IPS-18c (cell line): ENCODE measurements around the gene ASB15.
"Not testable (repeated sequence)": the region's sequence is repeated elsewhere in the genome, so short reads cannot be mapped to it uniquely, and the experiment has no call there.

ENCODE experiments used
- H3K4me3 ChIP-seq: 2 replicates; pipeline ENCODE4 v1.7.0; 2013; ENCODE audit warnings: low read depth, mild to moderate bottlenecking, low read length, moderate library complexity; ENCODE audit not compliant: insufficient read depth
- H3K9me3 ChIP-seq: one replicate; pipeline ENCODE4 v1.6.1; 2013; ENCODE audit warnings: mild to moderate bottlenecking, low read length, moderate library complexity; ENCODE audit not compliant: control insufficient read depth, insufficient read depth

ASB15 gene

DNA sequence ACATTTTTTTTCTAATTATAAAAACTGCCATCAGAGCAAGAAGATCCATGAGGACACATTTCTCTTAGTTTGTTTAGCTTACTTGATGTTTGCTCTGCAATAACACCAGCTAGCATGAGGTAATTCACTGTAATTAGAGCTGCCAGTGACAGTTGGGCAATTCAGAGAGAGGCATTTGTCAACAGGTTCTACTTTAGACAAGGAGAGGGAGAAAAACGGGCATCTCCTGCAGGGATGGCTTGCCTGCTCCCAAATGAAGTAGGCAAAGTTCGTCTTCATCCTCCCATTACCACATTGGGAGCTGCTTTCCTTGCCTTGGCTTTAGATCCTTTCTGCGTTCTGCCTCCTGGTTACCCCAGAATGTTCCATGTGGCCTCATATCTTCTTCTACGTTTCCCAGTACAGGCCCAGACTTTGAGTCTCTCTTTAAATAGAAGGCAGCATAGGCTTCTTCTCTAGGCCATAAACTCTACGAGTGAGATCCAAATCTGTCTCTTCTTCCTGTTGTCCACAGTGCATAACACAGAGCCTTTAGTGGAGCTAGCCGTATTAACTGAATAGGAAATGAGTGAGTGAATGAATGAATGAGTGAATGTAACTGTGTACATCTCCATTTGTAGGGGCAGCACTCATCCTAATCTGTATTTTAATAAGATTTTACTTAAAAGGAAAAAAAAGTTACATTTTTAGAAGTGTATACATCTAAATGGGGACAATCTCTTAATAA lies 21.2 kb downstream of the ASB15 start:
- Histone ChIP-seq H3K4me3 (no peak overlapping the region), H3K9me3 (no peaks in the 10 kb centered on the region)

DNA sequence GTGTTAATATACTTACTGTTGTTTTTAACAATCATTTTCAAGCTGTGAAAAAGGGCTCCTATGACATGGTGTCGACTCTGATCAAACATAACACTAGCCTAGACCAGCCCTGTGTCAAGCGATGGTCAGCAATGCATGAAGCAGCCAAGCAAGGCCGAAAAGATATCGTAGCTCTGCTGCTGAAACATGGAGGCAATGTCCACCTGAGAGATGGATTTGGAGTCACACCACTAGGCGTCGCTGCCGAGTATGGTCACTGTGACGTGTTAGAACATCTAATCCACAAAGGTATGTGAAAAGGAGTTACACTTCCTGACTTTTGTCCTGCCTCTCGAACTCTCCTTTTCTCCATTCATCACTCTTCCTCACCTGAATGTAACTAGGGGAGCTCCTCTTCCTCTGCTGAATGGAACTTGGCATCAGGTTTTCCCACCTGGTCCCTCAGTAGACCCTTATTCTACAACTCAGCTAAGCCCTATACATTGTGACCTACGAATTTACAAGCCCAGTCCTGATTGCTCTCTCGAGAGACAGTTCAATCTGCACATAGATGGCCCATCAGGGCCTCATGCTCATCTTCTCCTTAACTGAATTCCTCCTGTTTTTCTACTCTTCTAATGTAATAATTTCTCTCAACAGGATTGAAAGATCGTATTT lies 23.0 kb downstream of the ASB15 start:
- Histone ChIP-seq H3K9me3 (no peaks in the 10 kb centered on the region), H3K4me3 (no peak overlapping the region)

DNA sequence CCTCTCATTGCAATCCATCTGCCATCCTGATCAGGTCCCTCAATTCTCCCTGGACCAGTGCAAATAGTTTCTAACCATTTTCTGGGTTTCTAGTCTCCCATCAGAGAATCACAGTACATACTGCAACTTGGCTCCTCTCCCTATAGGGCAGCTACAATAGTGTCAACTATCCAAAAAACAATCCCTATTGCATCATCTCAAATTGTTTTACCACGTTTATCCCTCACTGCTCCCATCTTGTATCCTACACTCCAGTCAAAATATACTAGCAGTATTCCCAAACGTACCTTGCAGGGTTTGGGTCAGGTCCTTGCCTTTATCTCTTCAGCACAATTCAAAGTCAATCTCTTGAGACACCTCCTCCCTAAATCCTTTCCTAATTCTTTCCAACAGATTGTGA lies 23.6 kb downstream of the ASB15 start:
- no peak overlapping the region for H3K4me3 ChIP-seq
- H3K9me3 ChIP-seq: no peaks in the 10 kb centered on the region

DNA sequence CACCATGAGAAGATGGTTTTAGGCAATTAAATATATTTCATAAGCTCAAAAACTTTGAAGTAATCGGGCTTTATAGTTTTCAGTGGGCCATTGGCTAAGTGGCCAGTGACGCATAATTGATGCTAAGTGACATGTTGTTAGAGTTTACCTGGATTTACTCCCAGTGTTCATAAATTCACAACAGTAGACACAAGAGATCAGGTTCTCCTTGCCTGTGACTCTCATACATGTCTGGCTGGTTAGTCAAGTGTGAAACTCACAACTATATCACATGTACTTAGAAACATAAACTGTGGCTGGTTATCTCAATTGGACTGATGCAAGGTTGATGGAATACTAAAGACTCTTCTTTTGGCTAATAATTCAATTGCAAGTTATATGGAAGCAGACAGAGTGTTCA lies 26.2 kb downstream of the ASB15 start:
- no peaks in the 10 kb centered on the region for H3K9me3 ChIP-seq
- H3K4me3 ChIP-seq: no peak overlapping the region

DNA sequence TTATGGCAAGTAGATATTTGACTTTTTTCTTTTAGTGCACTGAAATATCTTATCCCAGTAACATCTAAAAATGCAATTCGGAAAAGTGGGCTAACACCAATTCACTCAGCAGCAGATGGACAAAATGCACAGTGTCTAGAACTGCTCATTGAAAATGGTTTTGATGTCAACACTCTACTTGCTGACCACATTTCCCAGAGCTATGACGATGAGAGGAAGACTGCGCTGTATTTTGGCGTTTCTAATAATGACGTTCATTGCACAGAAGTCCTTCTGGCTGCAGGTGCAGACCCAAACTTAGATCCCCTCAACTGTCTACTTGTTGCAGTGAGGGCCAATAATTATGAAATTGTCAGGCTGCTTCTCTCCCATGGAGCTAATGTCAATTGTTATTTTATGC lies 27.2 kb downstream of the ASB15 start:
- Histone ChIP-seq H3K9me3 (no peaks in the 10 kb centered on the region), H3K4me3 (no peak overlapping the region)

DNA sequence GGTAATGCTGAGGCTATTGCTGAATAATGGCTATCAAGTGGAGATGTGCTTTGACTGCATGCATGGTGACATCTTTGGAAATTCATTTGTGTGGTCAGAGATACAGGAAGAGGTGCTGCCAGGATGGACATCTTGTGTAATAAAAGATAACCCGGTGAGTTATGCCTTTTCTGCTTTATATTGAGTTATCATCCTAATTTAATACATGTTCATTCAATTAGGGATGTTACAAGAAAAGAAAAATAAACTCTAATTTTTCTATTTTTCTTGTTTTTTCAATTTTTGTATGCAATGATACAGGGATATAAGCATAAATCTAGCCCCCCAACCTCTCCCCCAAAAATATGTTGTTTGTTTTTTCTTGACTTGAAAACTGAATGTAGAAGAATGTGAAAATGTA lies 27.7 kb downstream of the ASB15 start:
- Histone ChIP-seq H3K4me3 (no peak overlapping the region), H3K9me3 (no peaks in the 10 kb centered on the region)

DNA sequence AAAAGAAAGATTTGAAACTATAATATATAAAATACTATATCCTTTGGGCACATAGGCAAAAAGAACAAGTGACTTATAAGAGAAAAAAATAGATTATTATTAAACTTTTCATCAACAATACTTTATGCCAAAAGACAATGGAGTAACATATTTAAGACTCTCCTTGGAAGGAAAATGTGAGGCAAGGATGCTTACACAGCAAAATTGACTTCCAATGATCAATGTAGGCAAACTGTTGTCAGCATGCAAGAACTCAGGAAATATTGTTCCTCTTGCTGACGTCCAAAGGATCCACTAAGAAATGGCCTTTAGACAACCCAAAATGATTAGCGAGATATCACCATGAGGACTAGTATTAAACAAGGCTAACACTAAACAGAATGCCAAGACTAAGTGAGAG lies 31.2 kb downstream of the ASB15 start:
- H3K4me3 ChIP-seq: no peak overlapping the region
- no peaks in the 10 kb centered on the region for H3K9me3 ChIP-seq

DNA sequence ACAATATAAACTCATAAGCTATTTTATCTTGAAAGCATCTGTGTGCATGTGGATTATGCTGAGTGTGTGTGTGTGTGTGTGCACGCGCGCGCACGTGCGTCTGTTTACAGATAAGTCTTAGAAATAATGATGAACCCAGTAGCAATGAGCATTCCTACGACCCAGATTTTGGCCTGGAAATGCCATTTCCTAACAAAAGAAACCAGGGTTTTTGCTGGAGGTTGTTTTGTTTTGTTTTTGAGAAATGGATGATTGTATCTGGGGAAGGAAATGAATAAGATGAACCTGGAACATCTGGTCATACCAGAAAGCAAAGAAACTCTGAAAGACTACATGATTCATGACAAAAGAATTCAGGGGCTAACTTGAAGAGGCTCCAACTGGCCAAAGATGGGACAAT lies 31.9 kb downstream of the ASB15 start:
- H3K4me3 ChIP-seq: no peak overlapping the region

DNA sequence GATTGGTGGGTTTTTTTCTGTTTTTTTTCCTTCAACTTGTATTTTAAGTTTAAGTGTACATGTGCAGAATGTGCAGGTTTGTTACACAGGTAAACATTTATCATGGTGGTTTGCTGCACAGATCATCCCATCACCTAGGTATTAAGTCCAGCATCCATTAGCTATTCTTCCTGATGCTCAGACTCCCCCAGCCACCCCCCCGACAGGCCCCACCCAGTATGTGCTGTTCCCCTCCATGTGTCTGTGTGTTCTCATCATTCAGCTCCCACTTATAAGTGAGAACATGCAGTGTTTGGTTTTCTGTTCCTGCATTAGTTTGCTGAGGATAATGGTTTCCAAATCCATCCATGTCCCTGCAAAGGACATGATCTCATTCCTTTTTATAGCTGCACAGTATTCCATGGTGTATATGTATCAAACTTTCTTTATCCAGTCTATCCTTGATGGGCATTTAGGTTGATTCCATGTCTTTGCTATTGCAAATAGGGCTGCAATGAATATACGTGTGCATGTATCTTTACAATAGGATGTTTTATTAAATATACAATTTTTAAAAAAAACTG lies 32.5 kb downstream of the ASB15 start:
- not testable (repeated sequence) for H3K4me3 ChIP-seq, H3K9me3 ChIP-seq

More for the DNA sequence above, 31.9 kb downstream of the ASB15 start:
- no peaks in the 10 kb centered on the region for H3K9me3 ChIP-seq

DNA sequence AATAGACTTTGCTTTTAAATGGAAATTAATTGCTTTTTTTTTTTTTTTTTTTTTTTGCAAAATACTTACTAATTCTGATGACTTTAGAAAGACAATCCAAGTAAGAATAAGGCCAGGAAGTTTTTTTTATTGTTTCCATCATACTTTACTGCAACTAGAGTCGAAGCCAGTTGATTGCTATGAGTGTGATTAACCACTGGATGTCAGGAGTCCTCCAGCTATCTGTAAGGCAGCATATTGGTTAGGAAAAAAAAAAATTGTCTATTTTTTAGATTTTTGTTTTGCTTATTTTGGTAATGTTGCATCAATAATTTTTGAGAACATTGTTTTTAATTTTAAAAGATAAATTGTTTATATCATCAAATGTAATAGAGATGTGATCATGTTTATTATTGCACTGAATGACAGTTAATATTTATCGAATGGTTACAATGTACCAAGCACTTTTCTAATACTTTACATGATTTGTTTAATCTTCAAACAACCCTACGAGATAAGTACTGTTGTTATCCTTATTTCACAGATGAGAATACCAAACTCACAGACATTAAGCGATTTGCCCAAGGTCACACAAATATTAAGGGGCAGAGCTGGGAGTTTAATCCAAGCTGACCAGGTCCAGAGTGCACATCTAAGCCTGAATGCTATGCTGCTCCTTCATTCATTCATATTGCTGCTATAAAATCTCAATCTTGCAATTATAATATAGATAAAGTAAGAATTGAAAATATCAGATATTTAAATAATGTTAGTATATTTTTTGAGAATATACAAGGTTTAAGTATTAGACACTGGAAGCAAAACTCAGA lies 34.1 kb downstream of the ASB15 start:
- Histone ChIP-seq H3K9me3 (no peaks in the 10 kb centered on the region), H3K4me3 (no peak overlapping the region)

DNA sequence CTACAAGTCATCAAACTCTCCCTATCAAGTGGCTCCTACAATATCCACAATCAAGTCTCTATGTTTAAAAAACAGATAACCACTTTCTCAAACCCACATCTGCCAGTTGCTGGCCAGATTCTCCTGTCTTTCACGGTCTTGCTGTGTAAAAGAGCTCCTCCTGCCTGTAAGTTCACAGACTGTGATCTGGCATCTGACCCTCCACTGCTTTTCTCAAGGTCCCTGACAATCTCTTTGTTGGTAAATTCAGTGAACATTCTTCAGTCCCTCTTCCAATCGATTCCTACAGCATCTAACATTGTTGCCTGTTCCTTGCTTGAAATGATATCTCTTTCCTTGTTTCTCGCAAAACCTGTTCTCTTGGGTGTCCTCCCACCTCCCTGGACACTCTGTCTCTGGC lies 35.6 kb downstream of the ASB15 start:
- Histone ChIP-seq H3K4me3 (no peak overlapping the region), H3K9me3 (no peaks in the 10 kb centered on the region)

DNA sequence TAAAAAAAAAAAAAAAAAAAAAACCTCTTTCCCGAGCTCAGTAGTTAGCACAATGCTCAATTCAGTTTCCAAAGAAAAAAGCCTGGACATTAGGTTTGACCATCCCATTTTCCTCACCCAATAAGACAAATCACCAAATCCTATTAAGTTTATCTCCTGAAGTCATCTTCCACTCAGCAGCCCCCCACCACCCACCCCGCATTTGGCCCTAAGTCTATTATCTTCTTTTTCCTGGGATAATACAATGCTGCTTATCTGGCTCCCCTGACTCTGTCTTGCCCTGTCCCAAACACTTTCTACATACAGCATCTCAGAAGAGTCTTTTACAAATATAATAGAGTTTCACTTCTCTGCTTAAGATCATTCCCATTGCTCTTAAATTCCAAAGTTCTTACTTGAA lies 36.3 kb downstream of the ASB15 start:
- Histone ChIP-seq H3K9me3 (no peaks in the 10 kb centered on the region), H3K4me3 (no peak overlapping the region)

DNA sequence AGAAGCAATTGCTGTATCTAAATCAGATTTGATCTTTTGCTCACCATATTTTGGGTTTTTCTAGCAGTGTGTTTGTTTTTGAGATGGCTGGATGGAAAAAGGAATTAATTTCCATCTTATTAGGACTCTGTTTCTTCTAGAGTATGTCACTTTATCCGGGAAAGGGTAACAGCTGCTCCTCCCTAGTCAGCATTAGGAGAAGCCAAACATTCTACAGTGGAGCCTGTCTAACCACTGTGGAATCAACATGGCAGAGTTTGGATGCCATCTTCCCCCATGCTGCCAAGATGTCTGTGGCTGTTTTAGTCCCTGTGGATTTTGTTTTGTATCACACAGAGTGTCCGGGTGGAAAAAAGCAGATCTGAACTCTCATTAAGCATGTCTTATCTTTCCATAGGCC lies 38.0 kb downstream of the ASB15 start:
- H3K9me3 ChIP-seq: no peaks in the 10 kb centered on the region
- H3K4me3 ChIP-seq: no peak overlapping the region

DNA sequence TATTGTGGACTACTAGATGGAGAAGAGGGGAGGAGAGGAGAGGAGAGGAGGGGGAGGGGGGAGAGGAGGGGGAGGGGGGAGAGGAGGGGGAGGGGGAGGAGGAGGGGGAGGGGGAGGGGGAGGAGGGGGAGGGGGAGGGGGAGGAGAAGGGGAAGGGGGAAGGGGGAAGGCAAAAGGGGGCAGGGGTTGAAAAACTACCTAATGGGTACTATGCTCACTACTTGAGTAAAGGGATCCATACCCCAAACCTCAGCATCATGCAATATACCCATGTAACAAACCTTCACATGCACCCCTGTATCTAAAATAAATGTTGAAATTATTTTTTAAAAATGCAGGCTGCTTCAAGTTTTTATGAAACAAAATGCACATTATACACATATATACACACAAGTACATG lies 39.0 kb downstream of the ASB15 start:
- H3K9me3 ChIP-seq: no peaks in the 10 kb centered on the region

DNA sequence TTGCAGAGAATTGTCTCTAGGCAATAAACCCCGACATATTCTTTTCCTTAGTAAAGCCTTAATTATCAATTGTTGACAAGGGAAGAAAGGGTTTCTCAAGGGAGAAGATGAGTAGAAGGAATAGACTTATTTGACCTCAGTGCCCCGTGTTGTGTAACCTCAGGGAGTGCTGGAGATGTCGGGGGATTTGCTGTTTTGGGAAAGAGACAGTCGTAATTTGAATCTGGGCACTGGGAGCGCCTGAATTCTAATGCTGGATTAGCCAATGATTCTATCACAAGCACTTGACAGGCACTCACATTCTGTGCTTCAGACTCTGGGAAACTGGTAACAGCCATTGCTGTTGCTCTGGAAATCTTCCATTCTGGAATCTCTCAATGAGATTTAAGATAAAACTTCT lies 40.3 kb downstream of the ASB15 start:
- H3K9me3 ChIP-seq: no peaks in the 10 kb centered on the region
- no peak overlapping the region for H3K4me3 ChIP-seq

More for the DNA sequence above, 39.0 kb downstream of the ASB15 start:
- no peak overlapping the region for H3K4me3 ChIP-seq

DNA sequence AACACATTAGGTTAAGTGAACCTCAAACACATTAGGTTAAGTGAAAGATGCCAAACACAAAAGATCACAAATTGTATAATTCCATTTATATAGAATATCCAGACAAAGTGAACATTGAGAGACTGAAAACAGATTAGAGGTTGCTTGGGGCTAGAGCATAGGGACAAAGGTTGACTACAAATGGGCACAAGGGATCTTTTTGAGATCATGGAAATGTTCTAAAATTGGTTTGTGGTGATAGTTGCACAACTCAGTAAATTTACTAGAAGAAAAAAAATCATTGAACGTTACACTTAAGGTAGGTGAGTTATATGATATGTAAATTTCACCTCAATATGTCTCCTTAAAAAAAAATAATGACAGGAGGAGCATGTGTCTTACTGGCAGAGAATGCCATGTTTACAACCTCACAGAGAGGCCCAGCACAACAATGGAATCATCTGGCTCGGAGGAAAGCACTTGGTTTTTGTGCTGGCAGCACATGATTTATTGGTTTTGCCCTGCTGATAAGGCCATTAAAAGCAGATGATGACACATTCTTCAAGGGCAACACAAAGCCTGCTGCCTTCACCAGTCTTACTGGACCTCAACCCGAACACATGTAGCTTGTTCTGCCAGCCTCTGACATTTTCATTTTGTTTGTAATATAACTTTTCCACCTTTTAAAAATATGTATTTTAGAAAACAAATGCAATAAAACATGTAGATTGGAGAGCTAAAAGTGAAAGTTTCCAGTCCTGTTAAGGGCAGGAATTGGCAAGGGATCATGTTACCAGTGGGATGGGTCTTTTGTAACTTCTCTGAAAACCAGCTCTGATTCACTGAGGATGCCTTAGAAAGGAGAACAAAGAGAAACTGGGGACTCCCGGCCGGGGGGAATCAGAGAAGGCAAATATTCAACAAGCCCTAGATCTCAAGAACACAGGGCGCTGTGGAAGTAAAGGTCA lies 42.1 kb downstream of the ASB15 start:
- H3K4me3 ChIP-seq: no peak overlapping the region
- H3K9me3 ChIP-seq: no peaks in the 10 kb centered on the region

DNA sequence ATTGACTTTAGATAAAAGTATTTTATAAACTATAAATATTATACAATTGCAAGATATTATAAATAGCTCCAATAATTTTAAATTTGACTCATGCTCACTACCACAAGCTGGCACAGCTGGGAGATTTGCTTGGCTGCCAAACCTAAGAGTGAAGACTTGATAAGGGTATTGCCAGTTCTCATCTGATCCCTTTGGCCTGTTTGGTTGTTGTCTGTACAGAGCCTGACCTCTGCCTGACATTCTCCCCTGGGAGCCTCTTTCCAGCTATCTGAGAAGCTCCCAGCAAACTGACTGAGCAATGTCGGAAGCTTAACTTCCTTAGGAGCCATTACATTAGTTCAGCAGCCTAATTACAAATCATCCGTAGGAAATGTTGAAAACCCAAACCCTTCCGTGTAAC lies 43.9 kb downstream of the ASB15 start:
- Histone ChIP-seq H3K4me3 (no peak overlapping the region), H3K9me3 (no peaks in the 10 kb centered on the region)
